Right lobe of liver (tissue), 6 donors: ENCODE results near the gene GATA6. TPM values are rescaled to one million over a fixed set of nuclear protein-coding genes. Genes with fewer than 3 reads are reported as not detected.
"Not testable (repeated sequence)": the region's sequence is repeated elsewhere in the genome, so short reads cannot be mapped to it uniquely, and the experiment has no call there.

Experiments used
- ATAC-seq, 4 donors: fragments of 200-7000 bp; cut with Tn5 transposase; one replicate each; pipeline ENCODE4 v1.9.1; 2020; ENCODE audit warnings: mild to moderate bottlenecking in 4 of 4, moderate library complexity in 4 of 4
- DNase-seq, 3 donors: peaks; one replicate each; pipeline ENCODE4 v3.0.0-alpha.2; 2020
- H3K27ac ChIP-seq, 3 donors: fragments of 200-600 bp; one replicate each; pipeline ENCODE4 v1.8.0; 2022
- H3K27me3 ChIP-seq, 2 donors: fragments of 200-600 bp; one replicate each; pipeline ENCODE4 v1.8.0; 2022
- H3K36me3 ChIP-seq, 4 donors: fragments of 200-600 bp; sonication (generic) in 1 of 4; one replicate each; pipeline versions ENCODE4 v1.5.1 to v1.8.0; 2017 to 2022; ENCODE audit warnings: control low read depth in 1 of 4
- H3K4me1 ChIP-seq, 4 donors: fragments of 200-600 bp; sonication (generic) in 1 of 4; one replicate each; pipeline versions ENCODE4 v1.5.1 to v1.8.0; 2017 to 2022; ENCODE audit warnings: control low read depth in 1 of 4
- H3K4me3 ChIP-seq, 3 donors: fragments of 200-600 bp; one replicate each; pipeline ENCODE4 v1.8.0; 2022
- H3K9me3 ChIP-seq, 4 donors: fragments of 200-600 bp; sonication (generic) in 1 of 4; one replicate each; pipeline versions ENCODE4 v1.5.1 to v1.8.0; 2017 to 2022; ENCODE audit warnings: control low read depth in 1 of 4
- POLR2A ChIP-seq: fragments of 450-650 bp; IDR thresholded peaks from one replicate; pipeline ENCODE4 v1.6.1; 2017; ENCODE audit warnings: antibody characterized with exemption, mild to moderate bottlenecking
- WGBS: methylation state at CpG from one replicate; pipeline ENCODE4 v1.1.6; 2018; ENCODE audit warnings: low coverage, low lambda C conversion rate; ENCODE audit not compliant: insufficient coverage; ENCODE audit errors: missing lambda C conversion rate; 5-methylcytosine and 5-hydroxymethylcytosine counted together
- intact Hi-C, 2 donors: fragments of 100-400 bp; cut with DNase I; formaldehyde crosslinking; loops; one replicate each; pipeline versions ENCODE4 v1.11.2 to v1.14.1; 2022
- total RNA-seq, 6 experiments: library from RNA; depleted of rRNA in 2 of 6; stranded (reverse); fragments of >200 nt in 2 of 6; fragmentation: NEBNext Ultra II Directional in 3 of 6; extraction: Animal tissue kit (Norgen Biotek cat#: 25700) in 3 of 6; gene quantifications; one replicate each; pipeline versions ENCODE4 v1.1.0 to v1.2.4, GENCODE V29; 2016 to 2023
- TF ChIP-seq, protein P1 (sequence below), 4 donors: fragments of 200-600 bp in 3 of 4; fragments of 450-650 bp in 1 of 4; IDR thresholded peaks; one replicate each; pipeline versions ENCODE4 v1.5.1 to v1.8.0; 2016 to 2022; ENCODE audit warnings: antibody characterized with exemption in 4 of 4, mild to moderate bottlenecking in 2 of 4
- donor health status: DM: no; HTN: yes; CAD: no.
- donor health status: DM: no; HTN: no; CAD: no.
- donor health status: DM: no; HTN: no; CAD: no.
- donor health status: DM: no; HTN: yes; CAD: no.
- donor health status: DM: no; HTN: yes; CAD: no.

Gene GATA6
- total RNA-seq, 6 experiments from 2014 or later = 8.0 to 14.0 (median 9.5) TPM

DNA sequence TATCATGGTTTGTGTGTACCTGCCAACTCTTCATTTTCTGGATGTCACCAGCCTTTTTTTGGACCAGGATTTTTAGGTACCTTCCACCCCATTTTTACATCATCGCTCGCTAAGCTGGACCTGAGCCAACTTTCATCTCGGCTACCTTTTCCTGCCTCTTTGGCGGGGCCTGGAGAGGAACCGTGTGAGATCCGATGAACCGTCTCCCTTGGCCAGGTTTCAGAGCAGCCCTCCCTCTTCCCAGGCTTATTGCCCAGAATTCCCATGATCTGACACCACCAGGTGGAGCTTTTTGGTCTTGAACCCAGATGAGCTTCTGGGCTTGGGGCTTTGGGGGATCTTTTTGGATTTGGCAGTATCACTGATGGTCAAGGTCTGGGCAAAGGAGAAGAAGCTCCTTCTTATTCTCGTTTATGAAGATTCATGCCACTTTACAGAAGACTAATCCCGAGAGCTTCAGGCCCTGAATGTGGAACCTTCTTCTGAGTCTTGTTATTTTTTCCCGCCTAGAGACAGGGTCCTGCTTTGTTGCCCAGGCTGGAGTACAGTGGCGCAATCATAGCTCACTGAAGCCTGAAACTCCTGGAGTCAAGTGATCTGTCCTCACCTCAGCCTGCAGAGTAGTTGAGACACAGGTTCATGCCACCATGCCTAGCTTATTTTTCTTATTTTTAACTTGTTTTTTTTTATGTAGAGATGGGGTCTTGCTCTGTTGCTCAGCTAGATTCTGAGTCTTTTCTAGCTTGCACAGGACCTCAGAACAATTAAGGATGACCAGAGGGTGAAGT, 50.4 kb downstream of the GATA6 start:
- H3K4me3 ChIP-seq = no peak overlapping the region
- no peaks in the 10 kb centered on the region for H3K4me1 ChIP-seq
- no peaks in the 10 kb centered on the region for H3K27me3 ChIP-seq
- TF ChIP-seq, protein P1, sequence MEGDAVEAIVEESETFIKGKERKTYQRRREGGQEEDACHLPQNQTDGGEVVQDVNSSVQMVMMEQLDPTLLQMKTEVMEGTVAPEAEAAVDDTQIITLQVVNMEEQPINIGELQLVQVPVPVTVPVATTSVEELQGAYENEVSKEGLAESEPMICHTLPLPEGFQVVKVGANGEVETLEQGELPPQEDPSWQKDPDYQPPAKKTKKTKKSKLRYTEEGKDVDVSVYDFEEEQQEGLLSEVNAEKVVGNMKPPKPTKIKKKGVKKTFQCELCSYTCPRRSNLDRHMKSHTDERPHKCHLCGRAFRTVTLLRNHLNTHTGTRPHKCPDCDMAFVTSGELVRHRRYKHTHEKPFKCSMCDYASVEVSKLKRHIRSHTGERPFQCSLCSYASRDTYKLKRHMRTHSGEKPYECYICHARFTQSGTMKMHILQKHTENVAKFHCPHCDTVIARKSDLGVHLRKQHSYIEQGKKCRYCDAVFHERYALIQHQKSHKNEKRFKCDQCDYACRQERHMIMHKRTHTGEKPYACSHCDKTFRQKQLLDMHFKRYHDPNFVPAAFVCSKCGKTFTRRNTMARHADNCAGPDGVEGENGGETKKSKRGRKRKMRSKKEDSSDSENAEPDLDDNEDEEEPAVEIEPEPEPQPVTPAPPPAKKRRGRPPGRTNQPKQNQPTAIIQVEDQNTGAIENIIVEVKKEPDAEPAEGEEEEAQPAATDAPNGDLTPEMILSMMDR (IDR thresholded peaks at IDR 0.05) = peak; percentile 10 to 34 (median 16)
- TF ChIP-seq POLR2A = no peak
- ATAC-seq (peak in 3 of 4 donors; percentile 28 to 54 (median 35)), DNase-seq (peak in 1 of 3 donors; percentile 47)
- no peak overlapping the region for H3K27ac ChIP-seq
- WGBS = 47% methylated on average over 10 of the region's 11 CpGs
- no peaks in the 10 kb centered on the region for H3K9me3 ChIP-seq
- intact Hi-C loops = no loop called here
- H3K36me3 ChIP-seq = no peaks in the 10 kb centered on the region

GRCh38 chr18:22220585-22220984, 51.2 kb downstream of the GATA6 start:
- H3K4me3 ChIP-seq, ATAC-seq, H3K36me3 ChIP-seq, intact Hi-C loops, H3K4me1 ChIP-seq, H3K27me3 ChIP-seq, DNase-seq, H3K27ac ChIP-seq, H3K9me3 ChIP-seq: not testable (repeated sequence)

DNA sequence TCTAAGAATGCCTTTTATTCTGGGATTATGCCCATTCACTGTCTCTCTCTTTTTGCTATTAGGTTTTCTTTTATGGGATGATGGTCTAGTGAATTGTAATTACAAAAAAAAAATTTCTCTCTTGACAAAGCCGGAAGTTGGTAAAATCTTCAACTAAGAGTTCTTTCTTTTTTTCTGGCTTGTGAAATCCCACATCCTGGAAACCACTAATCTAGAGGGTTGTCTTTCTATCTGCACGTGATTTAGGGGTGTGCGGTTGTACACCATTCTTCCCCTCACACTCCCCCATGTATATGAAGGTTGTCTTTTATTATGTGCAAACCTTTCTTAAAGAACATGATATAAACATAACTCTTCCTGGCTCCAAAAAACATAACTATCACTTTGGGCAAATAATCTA, 52.0 kb downstream of the GATA6 start:
- DNase-seq (no peak), ATAC-seq (no peak)
- H3K4me1 ChIP-seq = no peaks in the 10 kb centered on the region
- H3K4me3 ChIP-seq = no peak overlapping the region
- TF ChIP-seq, protein P1 (IDR thresholded peaks at IDR 0.05) = no peak
- TF ChIP-seq POLR2A = no peak
- intact Hi-C loops = no loop called here
- no peaks in the 10 kb centered on the region for H3K27me3 ChIP-seq
- no peak overlapping the region for H3K27ac ChIP-seq
- no peaks in the 10 kb centered on the region for H3K9me3 ChIP-seq
- no peaks in the 10 kb centered on the region for H3K36me3 ChIP-seq
- 55% methylated on average over 3 of the region's 3 CpGs for WGBS

- peak in 1 of 3 donors; percentile 72 for DNase-seq
- ATAC-seq = peak; percentile 23 to 95 (median 42)
- no peak overlapping the region for H3K27ac ChIP-seq
- H3K4me3 ChIP-seq = no peak overlapping the region
- TF ChIP-seq POLR2A = no peak
- TF ChIP-seq, protein P1 (IDR thresholded peaks at IDR 0.05) = no peak
- H3K27me3 ChIP-seq = no peaks in the 10 kb centered on the region
- 43% methylated on average over 9 of the region's 13 CpGs for WGBS
- no peaks in the 10 kb centered on the region for H3K4me1 ChIP-seq
- intact Hi-C loops = no loop called here
- H3K36me3 ChIP-seq = no peaks in the 10 kb centered on the region
- no peaks in the 10 kb centered on the region for H3K9me3 ChIP-seq
These were observed 54.0 kb downstream of the GATA6 start for GRCh38 chr18:22223254-22223964.

DNA sequence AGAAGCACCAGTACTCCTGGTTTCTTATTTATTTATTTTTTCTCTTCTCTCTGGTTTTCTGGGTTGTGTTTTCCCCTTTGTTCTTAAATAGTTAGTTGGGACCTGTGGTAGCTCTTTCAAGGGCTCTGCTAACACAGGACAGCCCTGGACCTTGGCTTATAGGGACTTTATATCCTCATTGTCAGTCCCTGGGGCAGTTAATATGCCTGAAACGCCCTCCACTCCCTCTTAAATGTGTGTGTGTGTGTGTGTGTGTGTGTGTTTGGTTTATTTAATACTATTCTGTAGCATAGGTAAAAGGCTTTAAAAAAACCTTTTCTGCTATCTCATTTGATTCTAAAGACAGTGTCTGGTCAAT, 54.6 kb downstream of the GATA6 start:
- DNase-seq (no peak), ATAC-seq (no peak)
- TF ChIP-seq, protein P1 (IDR thresholded peaks at IDR 0.05) = no peak
- no peak for TF ChIP-seq POLR2A
- Histone ChIP-seq H3K4me1 (no peaks in the 10 kb centered on the region), H3K4me3 (no peak overlapping the region), H3K27ac (no peak overlapping the region), H3K27me3 (no peaks in the 10 kb centered on the region), H3K9me3 (no peaks in the 10 kb centered on the region), H3K36me3 (no peaks in the 10 kb centered on the region)
- WGBS = 64% methylated on average over 1 of the region's 1 CpG
- intact Hi-C loops = no loop called here
